GM23338 (cell line): ENCODE data around the gene PSMB8. TPM values are rescaled to one million over a fixed set of nuclear protein-coding genes. Genes with fewer than 3 reads are reported as not detected.

Source experiments
- ATAC-seq: fragments of 200-7000 bp; cut with Tn5 transposase; 3 replicates; pipeline ENCODE4 v1.9.1; 2020
- DNase-seq: peaks from one replicate; pipeline ENCODE4 v3.0.0-alpha.2; 2015; ENCODE audit warnings: low spot score
- H2AFZ ChIP-seq: fragments of 200-600 bp; sonication (generic); 2 replicates; pipeline ENCODE4 v1.8.0; 2016; ENCODE audit warnings: antibody characterized with exemption, mild to moderate bottlenecking, moderate library complexity
- H3F3A ChIP-seq: fragments of 200-600 bp; sonication (generic); replicated peaks from 2 replicates; pipeline ENCODE4 v1.8.0; 2017; ENCODE audit warnings: antibody characterized with exemption, mixed run types, low read depth
- H3K27ac ChIP-seq: fragments of 200-600 bp; sonication (generic); 2 replicates; pipeline ENCODE4 v1.6.1; 2016; ENCODE audit warnings: low read depth
- H3K27me3 ChIP-seq: fragments of 200-600 bp; sonication (generic); 2 replicates; pipeline ENCODE4 v1.8.0; 2016; ENCODE audit warnings: mild to moderate bottlenecking, mixed run types, moderate library complexity; ENCODE audit not compliant: insufficient read depth
- H3K36me3 ChIP-seq: fragments of 200-600 bp; sonication (generic); 2 replicates; pipeline ENCODE4 v1.8.0; 2016; ENCODE audit warnings: mild to moderate bottlenecking; ENCODE audit not compliant: insufficient read depth
- H3K4me1 ChIP-seq: fragments of 200-600 bp; sonication (generic); 2 replicates; pipeline ENCODE4 v1.8.0; 2016; ENCODE audit warnings: mild to moderate bottlenecking, moderate library complexity; ENCODE audit not compliant: insufficient read depth
- H3K4me2 ChIP-seq: fragments of 200-600 bp; sonication (generic); 2 replicates; pipeline ENCODE4 v1.7.1; 2017; ENCODE audit warnings: mixed run types
- H3K4me3 ChIP-seq: fragments of 200-600 bp; sonication (generic); 2 replicates; pipeline ENCODE4 v1.6.1; 2016; ENCODE audit warnings: mixed run types
- H3K79me2 ChIP-seq: fragments of 200-600 bp; sonication (generic); replicated peaks from 2 replicates; pipeline ENCODE4 v1.8.0; 2017; ENCODE audit warnings: mild to moderate bottlenecking; ENCODE audit not compliant: insufficient read depth
- H3K9me2 ChIP-seq: fragments of 200-600 bp; sonication (generic); 2 replicates; pipeline ENCODE4 v1.8.0; 2017; ENCODE audit not compliant: insufficient read depth
- H4K20me1 ChIP-seq: fragments of 200-600 bp; sonication (generic); replicated peaks from 2 replicates; pipeline ENCODE4 v1.8.0; 2017; ENCODE audit warnings: mild to moderate bottlenecking; ENCODE audit not compliant: insufficient read depth
- H3K27ac Mint-ChIP-seq: 2 replicates; pipeline ENCODE4 v1.8.0; 2020; ENCODE audit warnings: inconsistent platforms, mild to moderate bottlenecking, moderate library complexity, mixed read lengths
- H3K27me3 Mint-ChIP-seq: 3 replicates; pipeline ENCODE4 v1.8.0; 2022; ENCODE audit warnings: low read depth, mild to moderate bottlenecking, moderate library complexity, mixed read lengths, inconsistent platforms; ENCODE audit not compliant: insufficient read depth, poor library complexity
- H3K36me3 Mint-ChIP-seq: 3 replicates; pipeline ENCODE4 v1.8.0; 2021; ENCODE audit warnings: low read depth, mild to moderate bottlenecking, inconsistent platforms, moderate library complexity, mixed read lengths
- H3K4me1 Mint-ChIP-seq: 3 replicates; pipeline ENCODE4 v1.8.0; 2020; ENCODE audit warnings: mild to moderate bottlenecking, inconsistent platforms, mixed read lengths
- H3K4me3 Mint-ChIP-seq: 3 replicates; pipeline ENCODE4 v1.8.0; 2021; ENCODE audit warnings: moderate library complexity, mild to moderate bottlenecking, inconsistent platforms, mixed read lengths
- H3K9me3 Mint-ChIP-seq: 3 replicates; pipeline ENCODE4 v1.8.0; 2020; ENCODE audit warnings: moderate library complexity, mild to moderate bottlenecking, inconsistent platforms, mixed read lengths
- CREB1 ChIP-seq: fragments of 250-450 bp; sonication (Bioruptor Pico); IDR thresholded peaks from 2 replicates; pipeline ENCODE4 v1.5.0; 2020; ENCODE audit warnings: low read depth, mild to moderate bottlenecking, moderate library complexity
- EZH2 ChIP-seq: fragments of 200-600 bp; sonication (generic); IDR thresholded peaks from one replicate; pipeline ENCODE4 v1.8.0; 2017; ENCODE audit warnings: antibody characterized with exemption, mild to moderate bottlenecking, low read depth; ENCODE audit not compliant: unreplicated experiment
- EZH2phosphoT487 ChIP-seq: fragments of 200-600 bp; sonication (generic); IDR thresholded peaks from one replicate; pipeline ENCODE4 v1.8.1; 2018; ENCODE audit warnings: antibody characterized with exemption; ENCODE audit not compliant: unreplicated experiment
- JUNB ChIP-seq: IDR thresholded peaks from one replicate; pipeline ENCODE4 v1.6.1; 2016; ENCODE audit warnings: antibody characterized with exemption; ENCODE audit not compliant: unreplicated experiment
- NANOG ChIP-seq: IDR thresholded peaks from 2 replicates; pipeline ENCODE4 v1.6.1; 2016; ENCODE audit warnings: antibody characterized with exemption, borderline replicate concordance
- POLR2AphosphoS5 ChIP-seq: IDR thresholded peaks from 2 replicates; pipeline ENCODE4 v1.6.1; 2016; ENCODE audit warnings: antibody characterized with exemption, low read depth
- REST ChIP-seq: IDR thresholded peaks from one replicate; pipeline ENCODE4 v1.6.1; 2018; ENCODE audit warnings: antibody characterized with exemption; ENCODE audit not compliant: unreplicated experiment
- STAT1 ChIP-seq: IDR thresholded peaks from one replicate; pipeline ENCODE4 v1.6.1; 2016; ENCODE audit warnings: antibody characterized with exemption; ENCODE audit not compliant: unreplicated experiment
- ZNF114 ChIP-seq: fragments of 250-450 bp; sonication (Bioruptor Pico); IDR thresholded peaks from 2 replicates; pipeline ENCODE4 v1.5.0; 2020; ENCODE audit warnings: mild to moderate bottlenecking, moderate library complexity
- ZNF331 ChIP-seq: fragments of 250-450 bp; sonication (Bioruptor Pico); IDR thresholded peaks from 2 replicates; pipeline ENCODE4 v1.5.0; 2020; ENCODE audit warnings: low read depth, mild to moderate bottlenecking, moderate library complexity
- ZNF462 ChIP-seq: fragments of 250-450 bp; sonication (Bioruptor Pico); IDR thresholded peaks from 2 replicates; pipeline ENCODE4 v1.5.0; 2020; ENCODE audit warnings: mild to moderate bottlenecking, moderate library complexity
- polyA plus RNA-seq: library from polyadenylated mRNA; unstranded; fragments of >200 nt; fragmentation: Nextera tagmentation; extraction: Ambion mirVana; gene quantifications from 2 replicates; pipeline ENCODE4 v1.2.1, GENCODE V29; 2016
- total RNA-seq: library from RNA; depleted of rRNA; stranded (reverse); fragments of >200 nt; shearing (Covaris generic); gene quantifications from 2 replicates; pipeline ENCODE4 v1.2.3, GENCODE V29; 2014

Gene PSMB8
- total and polyA plus RNA-seq, 2 experiments from 2014 or later = 16.5 to 27.6 TPM

GRCh38 chr6:32862725-32863124 lies 18.9 kb upstream of the PSMB8 start:
- Mint-ChIP-seq H3K27me3 (peaks cover 5% of the 10 kb centered on the region), H3K9me3 (no peaks in the 10 kb centered on the region), H3K36me3 (no peaks in the 10 kb centered on the region), H3K4me3 (no peak overlapping the region), H3K27ac (no peak overlapping the region), H3K4me1 (peaks cover 12% of the 10 kb centered on the region)
- Histone ChIP-seq H3K4me3 (no peak overlapping the region), H3K9me2 (no peaks in the 10 kb centered on the region), H3K27me3 (no peaks in the 10 kb centered on the region), H3F3A (no peaks in the 10 kb centered on the region), H3K27ac (no peak overlapping the region), H2AFZ (no peak overlapping the region), H3K36me3 (no peaks in the 10 kb centered on the region), H3K4me1 (no peaks in the 10 kb centered on the region), H4K20me1 (no peaks in the 10 kb centered on the region), H3K4me2 (no peak overlapping the region), H3K79me2 (no peaks in the 10 kb centered on the region)
- TF ChIP-seq POLR2AphosphoS5 (no peak), CREB1 (CRISPR knock-in tag) (no peak), ZNF331 (no peak), JUNB (no peak)
- no peak for DNase-seq
- ATAC-seq = no peak

- peak overlapping the region; percentile 40; the same call in 1 of the 2 replicates for H3K27ac Mint-ChIP-seq
- Histone ChIP-seq H3F3A (no peaks in the 10 kb centered on the region), H3K4me3 (no peak overlapping the region), H3K9me2 (no peaks in the 10 kb centered on the region), H3K27ac (peak overlapping the region; percentile 68; the same call in 1 of the 2 replicates), H2AFZ (no peak overlapping the region), H3K36me3 (no peaks in the 10 kb centered on the region), H4K20me1 (no peaks in the 10 kb centered on the region), H3K79me2 (no peaks in the 10 kb centered on the region), H3K4me2 (0 out of 2 replicates have a peak overlapping the region, but pooled peaks have one; percentile 11), H3K4me1 (no peaks in the 10 kb centered on the region), H3K27me3 (peaks cover 11% of the 10 kb centered on the region)
- peaks cover 9% of the 10 kb centered on the region for H3K27me3 Mint-ChIP-seq
- H3K36me3 Mint-ChIP-seq = no peaks in the 10 kb centered on the region
- no peak for ATAC-seq
- peaks cover 10% of the 10 kb centered on the region for H3K4me1 Mint-ChIP-seq
- H3K9me3 Mint-ChIP-seq = no peaks in the 10 kb centered on the region
- no peak overlapping the region for H3K4me3 Mint-ChIP-seq
- no peak for DNase-seq
- TF ChIP-seq CREB1 (CRISPR knock-in tag) = no peak
- TF ChIP-seq ZNF331 = no peak
- TF ChIP-seq ZNF114 (CRISPR knock-in tag) = no peak
- TF ChIP-seq ZNF462 (CRISPR knock-in tag) = no peak
- TF ChIP-seq NANOG = no peak
- no peak for TF ChIP-seq STAT1
- no peak for TF ChIP-seq EZH2
- no peak for TF ChIP-seq JUNB
- TF ChIP-seq REST = no peak
- no peak for TF ChIP-seq EZH2phosphoT487
Observed at GRCh38 chr6:32860674-32861073, 16.8 kb upstream of the PSMB8 start.
